GM21737 (cell line): ENCODE results near the gene CABLES1.

Source experiments
- ATAC-seq: cut with Tn5 transposase; IDR thresholded peaks from one replicate; pipeline ENCODE4 v1.9.1; 2021; ENCODE audit warnings: mild to moderate bottlenecking, moderate library complexity; ENCODE audit not compliant: unreplicated experiment

Gene CABLES1

DNA sequence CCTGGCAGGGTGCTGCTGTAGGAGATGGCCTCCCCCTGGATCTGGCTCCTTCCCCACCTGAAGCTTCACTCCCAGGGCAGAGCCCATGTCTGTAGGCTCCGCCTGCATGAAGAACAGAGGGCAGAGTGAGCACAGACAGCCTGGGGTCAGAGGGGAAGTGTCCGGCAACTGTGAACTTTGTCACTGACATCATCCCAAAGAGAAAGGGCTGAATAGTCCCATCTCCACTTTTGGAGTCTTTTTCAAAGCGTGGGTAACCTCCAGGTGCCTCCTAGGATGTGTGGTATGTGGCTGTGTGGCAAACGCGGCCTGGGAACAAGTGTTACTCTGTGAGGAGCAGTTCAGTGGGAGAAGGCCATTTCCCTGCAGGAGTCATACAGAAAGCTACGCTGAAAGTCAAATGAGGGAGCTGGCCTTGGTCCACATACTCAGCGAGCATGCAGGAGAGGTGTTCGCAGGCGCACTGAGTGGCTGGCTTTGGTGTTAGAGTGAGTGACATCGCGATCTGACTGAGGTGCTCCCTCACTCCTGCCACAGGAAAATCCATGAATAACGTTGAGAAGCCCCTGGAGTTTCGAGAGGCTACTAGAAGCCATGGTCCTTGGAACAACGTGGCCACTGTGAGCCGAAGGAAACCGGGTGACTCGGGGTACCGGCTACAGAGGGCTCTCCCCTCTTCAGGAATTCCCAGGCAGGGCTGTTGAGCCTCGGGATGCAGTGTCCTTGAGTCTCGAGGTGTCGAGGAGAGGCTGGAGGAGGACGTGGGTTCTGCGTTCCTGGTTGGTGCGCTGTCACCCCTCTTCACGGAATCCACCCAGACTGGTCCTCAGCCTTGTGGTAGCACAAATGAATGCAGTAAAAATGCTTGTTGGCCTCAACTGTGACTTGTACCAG lies 54.7 kb downstream of the CABLES1 start:
- no peak for ATAC-seq

DNA sequence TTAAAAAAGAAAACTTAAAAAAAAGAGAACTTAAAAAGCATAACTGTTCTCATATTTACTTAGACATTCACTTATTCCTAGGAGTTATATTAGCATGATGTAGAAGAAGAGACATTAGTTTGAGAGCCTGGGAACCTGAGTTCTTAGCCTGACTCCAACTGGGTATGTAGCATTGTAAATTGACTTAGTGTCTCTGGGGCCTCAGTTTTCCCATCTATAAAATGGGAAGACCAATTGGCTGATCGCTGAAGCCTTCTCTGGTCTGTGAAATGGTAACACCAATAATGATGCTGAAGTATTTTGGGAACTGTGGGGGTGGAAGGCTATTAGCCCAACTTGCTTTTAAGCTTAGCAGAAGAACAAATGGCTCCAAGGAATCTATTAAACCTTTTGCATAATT lies 55.9 kb downstream of the CABLES1 start:
- no peak for ATAC-seq

DNA sequence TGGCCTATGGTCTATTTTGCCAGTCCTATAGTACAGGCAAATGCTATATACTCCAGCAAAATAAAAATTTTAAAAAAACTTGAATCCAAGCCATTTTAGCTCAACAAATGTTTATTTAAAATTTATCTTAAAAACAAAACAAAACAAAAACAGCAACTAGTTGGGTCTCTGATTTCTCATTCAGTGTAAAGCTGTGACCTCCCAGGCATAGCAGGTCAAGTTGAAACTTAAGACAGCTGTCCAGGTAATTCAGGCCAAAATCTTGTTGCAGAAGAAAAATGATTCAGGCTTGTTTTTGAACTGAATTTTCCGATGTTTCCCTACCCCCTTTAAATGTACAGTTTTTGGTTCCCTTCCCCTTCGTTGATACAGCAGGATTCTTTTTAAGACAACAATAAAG lies 58.5 kb downstream of the CABLES1 start:
- no peak for ATAC-seq

DNA sequence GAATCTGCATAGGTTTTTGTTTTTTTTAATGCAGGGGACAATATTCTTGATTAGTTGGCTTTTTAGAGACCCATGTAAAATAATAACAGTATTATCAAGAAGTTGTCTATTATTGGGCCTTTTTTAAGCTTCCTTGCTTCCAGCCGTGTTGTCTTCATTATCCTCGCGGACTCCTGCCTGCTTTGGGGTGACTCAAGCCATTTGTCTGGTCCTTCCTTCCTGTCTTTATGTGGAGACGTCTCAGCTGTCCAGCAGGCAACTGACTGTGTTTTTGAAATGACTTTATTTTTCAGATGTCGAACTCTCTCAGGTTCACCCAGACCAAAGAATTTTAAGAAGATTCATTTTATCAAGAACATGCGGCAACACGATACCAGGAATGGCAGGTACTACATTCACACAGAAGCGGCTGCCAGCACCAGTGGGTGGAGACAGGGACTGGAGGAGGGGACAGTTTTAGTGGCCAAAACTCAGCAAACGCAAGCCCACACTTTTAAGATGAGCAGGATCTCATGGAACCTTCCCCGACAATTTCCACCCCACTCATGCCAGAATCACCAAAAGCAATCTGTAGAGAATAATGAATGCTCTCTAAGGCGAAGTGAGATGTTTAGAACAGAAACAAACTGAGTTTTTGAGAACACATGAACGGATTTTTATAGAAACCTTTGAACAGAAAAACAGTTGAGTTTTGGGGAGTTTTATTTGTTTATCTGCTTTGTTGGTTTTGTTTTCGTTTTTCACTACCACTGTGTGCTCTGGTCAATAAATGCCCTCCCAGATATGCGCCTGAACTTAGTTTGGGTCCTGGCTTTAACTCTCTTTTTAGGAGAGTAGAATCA lies 59.1 kb downstream of the CABLES1 start:
- ATAC-seq = no peak

DNA sequence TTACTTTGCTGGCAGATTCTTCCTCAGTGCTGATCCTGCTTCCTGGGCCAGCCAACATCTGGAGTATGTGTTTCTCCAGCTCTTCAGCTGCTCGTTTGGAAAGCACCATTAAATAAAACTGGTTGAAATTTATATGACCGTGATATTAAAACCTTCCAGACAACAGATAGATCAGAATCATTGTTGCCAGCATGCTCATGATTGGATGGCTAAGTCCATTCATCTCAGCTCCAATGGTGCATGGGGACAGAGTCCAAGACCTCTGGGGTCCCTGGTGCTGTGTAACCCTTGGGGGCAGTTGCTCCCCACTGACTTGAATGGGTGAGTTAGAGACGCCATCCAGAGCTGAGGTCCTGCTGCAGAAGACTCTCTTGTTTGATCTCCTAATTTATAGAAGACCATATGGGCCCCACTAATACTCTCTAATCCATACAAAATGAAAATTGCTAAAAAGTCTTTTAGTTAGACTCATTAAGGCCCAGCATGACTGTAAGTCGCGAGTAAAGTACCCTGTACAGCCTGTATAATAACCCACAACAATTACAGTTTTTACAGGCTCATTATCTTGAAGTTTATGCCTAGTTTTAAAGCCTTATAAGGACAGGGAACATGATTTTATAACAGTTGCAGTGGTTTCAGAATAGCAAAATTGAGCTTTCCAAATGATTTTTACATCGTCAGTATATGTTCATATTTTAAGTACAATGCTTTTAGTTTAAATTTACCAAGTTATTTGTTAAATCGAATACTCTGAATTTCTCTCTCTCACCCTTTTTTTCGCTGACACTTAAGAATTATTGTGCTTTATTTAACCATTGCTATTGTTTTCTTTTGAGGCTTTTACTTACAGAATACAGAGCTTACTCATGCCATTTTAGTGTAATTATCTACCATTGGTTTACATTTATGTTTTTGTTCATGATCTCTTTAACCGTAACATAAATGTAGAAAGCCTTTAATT lies 60.0 kb downstream of the CABLES1 start:
- no peak for ATAC-seq

DNA sequence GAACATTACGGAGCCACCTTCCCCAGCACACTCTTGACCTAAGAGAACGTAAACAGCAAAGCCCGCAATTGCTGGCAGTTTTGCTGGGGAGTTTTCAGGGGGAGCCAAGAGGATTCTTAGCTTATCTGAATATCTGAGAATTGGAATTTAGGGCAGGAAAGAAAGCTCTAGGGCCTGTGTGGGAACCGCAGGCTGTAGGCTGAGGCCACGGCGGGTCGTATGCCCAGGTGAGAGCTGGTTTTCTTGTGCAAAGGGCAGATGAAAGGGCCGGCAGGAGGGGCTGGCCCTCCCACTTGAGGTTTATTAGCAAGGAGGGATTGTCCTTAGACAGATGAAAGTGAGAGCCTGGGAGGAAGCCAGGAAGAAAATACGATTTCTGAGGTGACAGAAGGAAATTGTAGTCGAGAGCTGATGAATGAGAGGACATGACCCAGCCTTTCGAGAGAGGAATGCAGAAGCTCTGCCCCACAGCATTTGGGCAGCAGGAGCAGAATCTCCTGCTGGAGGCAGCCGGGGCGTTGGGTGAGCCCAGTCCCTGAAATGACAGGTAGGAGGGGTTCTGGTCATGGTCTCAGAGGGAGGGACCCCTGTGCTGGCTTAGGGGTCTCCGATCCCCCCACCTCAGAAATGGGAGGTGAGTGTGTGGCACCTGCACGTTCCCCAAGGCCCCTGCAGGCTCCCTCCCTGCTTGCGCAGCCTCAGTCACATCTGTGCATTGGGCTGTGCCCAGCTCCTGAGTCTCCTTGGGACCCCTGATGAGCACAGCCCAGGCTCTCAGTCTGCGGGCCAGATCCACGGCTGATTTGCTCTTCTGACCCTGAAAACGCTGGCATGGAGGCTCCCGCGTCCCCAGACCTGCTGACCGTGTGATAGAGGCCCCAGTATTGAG lies 61.1 kb downstream of the CABLES1 start:
- no peak for ATAC-seq

DNA sequence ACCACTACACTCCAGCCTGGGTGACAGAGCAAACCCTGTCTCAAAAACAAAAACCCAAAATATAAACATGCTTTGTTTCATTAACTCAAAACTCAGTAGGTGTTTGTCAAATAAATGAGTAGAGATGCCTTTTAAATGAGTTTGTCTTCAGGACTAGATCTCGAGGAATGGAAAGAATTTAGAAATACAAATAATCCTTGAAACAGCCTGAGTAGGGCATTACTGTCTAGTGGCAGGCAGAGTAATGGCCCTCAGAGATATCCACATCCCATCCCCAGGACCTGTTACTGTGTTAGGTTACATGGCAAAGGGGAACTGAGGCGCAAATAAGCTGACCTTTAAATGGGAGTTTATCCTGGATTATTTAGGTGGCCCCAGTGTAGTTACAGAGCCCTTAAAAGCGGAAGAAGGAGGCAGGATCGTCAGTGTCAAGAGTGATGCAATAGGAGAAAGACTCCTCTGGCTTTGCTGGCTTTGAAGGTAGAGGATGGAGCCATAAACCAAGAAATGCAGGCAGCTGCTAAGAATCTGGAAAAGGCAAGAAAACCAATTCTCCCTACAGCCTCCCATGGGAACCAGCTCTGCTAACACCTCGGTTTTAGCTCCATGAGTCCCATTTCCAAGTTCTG lies 63.0 kb downstream of the CABLES1 start:
- no peak for ATAC-seq

DNA sequence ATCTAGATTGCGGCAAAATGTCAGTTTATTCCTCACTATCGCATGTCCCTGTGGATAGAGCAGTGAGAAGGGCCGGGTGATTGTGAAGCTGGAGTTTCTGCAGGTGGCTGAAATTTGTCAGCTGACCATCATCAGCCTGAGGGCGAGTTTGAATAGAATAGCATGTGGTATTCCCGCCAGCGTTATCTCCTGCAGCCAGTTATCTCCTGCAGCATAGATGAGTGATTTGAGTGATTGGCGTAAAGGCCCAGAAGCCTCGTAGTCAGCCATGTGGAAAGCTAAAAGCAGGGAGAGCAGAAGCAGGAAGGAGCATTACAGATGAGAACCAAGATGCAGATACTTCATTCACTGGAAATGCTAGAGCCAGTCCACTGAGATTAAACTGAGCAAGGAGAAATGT lies 65.5 kb downstream of the CABLES1 start:
- ATAC-seq = no peak

DNA sequence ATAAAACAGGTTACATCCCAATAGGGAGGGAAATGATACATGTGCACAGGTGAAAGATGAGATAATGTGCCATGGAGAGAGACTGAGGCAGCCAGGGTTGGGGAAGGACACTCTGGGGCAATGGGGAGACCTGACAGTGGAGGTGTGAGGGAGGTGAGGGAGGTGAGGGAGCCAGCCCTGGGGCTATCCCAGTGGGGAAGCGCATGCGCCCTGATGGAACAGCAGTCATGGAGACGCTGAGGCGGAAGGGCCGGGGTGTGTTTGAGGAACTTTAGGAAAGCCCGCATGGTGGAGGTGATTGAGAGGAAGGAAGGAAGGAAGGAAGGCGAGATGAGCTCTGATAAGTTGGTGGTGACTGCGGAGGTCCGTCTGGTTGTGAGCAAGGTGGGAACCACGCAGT lies 66.5 kb downstream of the CABLES1 start:
- no peak for ATAC-seq

DNA sequence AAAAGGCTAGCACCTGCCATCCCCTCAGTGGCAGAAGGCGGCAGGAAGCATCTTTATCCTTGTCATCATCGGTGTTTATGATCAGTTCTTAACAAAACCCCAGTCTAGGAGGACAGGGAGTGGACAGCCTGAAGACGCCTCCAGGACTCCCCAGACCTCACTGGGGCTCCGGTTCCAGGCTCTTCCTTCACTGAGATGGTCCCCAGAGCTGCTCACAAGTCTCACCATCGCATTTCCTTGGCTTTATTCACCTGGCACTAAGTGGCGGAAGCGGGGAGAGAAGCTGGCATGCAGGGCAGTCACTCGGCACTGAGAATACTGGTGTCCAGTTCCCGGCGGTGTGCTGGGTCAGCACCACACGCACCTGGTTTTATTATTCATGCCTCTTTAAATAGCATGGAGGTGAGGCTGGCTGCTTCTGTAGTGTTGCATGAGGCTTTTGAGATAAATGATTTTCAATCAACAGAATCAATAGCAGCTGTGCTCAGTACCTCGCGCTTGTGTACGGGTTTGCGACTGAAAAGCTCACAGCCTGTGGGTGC lies 68.7 kb downstream of the CABLES1 start:
- no peak for ATAC-seq

DNA sequence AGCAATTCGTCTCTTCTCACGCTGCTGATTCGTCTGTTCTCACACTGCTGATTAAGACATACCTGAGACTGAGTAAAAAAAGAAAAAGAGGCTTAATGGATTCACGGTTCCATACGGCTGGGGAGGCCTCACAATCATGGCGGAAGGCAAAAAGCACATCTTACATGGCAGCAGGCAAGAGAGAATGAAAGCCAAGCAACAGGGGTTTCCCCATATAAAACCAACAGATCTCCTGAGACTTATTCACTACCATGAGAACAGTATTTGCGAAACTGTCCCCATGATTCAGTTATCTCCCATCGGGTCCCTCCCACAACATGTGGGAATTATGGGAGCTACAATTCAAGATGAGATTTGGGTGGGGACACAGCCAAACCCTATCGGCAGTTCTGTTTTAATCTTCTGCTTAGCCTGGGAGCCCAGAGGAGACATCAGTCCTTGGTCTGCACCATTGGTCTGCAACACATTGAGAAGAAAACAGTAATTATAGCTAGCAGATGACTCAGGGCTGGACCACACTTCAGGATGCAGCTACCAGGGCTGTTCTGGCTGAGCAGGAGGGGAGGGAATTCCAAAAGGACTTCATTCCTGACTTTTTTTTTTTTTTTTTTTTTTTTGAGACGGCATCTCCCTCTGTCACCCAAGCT lies 69.4 kb downstream of the CABLES1 start:
- ATAC-seq = no peak

DNA sequence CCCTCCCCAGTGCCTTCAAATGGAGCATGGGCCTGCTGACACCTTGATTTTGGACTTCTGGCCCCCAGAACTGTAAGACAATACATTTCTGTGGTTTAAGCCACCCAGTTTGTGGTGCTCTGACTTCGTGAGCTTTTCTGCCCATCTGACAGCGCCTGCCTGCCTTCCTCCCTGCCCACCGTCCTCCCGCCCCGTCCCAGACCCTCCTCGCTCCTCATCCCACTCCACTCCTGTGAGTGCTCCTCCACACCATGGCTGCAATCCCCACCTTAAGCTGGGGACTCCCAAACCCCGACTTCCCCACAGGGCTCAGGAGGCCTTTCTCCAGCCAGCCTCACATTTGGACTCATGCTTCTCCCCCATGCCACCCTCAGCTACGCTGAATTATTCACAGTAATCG lies 70.7 kb downstream of the CABLES1 start:
- ATAC-seq = no peak

DNA sequence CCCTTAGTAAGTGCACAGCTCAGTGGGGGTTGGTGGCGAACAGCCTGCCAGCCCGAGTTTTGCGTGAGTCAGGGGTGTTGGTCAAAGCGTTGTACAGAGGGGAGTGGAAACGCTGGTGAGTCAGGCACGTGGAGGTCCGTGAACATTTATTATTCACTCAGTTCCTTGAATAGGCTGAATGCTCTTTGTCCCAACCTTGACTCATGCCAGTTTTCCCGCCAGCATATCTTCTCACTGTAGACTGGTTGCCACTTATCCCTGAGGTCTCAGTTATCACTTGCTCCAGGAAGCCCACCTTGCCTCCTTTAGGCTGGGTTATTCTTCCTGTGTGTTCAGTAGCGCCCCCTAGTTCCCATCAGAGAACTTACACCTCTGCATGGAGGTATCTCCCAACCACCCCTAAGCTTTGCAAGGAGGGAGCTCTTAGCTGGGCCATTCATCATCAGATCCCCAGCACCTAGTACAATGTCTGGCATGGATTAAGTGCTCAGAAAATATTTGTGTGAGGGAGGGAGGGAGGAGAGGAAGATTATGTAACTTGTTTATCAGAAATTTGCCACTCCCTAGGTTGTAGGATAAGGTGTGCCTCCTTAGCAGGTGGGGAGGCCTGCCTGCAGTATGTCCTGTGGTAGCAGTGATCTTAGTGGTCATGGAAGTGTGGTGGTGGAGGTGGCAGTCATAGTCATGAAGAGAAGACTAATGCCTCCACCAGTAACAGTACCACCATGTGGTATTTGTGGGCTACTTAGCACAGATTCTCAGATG lies 72.1 kb downstream of the CABLES1 start:
- ATAC-seq = no peak

DNA sequence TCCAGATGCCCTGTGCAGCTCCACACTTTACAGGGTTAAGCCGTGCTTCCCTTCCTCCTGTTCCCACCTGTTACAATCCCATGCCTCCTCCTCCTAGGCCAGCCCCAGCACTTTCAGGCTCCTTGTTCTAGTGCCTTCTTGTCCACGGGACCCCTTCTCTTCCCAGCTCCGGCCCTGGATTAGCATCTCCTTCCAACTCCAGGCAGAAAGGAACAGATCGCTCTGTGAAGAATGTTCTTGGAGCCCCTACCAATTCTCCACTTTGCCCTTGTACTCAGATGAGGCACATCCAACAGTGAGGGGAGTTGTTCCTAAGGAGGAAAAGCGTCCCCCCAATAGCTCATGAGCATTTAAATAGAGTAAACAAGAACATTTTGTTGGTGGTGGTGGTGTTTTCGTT lies 72.7 kb downstream of the CABLES1 start:
- no peak for ATAC-seq

DNA sequence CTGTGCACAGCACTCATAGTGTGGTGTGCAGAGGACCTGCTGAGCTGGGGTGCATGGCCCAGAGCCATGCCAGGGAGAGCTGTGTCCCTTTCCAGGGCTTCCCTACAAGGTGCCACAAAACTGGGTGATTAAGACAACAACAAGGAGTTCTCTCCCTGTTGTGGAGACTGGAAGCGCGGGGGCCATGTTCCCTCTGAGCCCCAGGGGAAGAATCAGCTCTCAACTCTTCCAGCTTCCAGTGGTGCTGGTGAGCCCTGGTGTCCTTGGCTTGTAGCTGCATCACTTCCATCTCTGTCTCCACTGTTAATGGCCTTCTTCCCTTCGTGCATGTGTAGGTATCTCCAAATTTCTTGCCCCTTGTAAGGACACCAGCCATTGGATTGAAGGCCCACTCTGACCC lies 73.3 kb downstream of the CABLES1 start:
- ATAC-seq = no peak

DNA sequence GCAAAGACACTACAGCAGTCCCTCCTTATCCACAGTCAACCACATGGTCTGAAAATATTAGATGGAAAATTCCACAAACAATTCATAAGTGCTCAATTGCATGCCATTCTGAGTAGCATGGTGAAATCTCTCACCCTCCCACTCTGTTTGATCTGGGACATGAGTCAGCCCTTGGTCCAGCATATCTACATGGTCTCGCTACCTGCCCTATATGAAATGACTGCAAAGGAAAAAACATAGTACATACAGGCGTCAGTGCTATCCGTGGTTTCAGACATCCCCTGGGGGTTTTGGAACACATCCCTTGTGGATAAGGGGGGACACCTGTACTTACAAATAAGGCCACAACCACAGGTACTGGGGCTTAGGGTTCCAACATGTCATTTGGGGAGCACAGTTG lies 73.7 kb downstream of the CABLES1 start:
- ATAC-seq = no peak

DNA sequence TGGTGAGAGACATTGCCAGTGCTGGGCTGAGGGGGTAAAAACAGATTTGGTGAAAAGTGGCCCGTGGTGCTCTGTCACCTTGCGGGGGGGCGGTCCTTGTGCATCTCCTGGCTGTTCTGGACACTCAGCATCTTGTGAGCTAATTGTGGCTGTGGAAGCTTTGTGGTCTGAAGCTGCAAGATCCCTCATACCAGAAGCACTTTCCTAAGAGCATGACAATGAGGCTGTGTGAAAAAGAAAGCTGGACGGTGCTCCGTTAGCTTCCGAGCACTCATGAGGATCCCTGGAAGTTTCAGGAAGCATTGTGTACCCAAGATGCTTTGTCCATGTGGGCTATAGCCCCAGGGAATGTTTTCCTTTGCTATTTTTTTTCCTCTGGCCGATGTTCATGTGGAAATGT lies 74.5 kb downstream of the CABLES1 start:
- no peak for ATAC-seq

DNA sequence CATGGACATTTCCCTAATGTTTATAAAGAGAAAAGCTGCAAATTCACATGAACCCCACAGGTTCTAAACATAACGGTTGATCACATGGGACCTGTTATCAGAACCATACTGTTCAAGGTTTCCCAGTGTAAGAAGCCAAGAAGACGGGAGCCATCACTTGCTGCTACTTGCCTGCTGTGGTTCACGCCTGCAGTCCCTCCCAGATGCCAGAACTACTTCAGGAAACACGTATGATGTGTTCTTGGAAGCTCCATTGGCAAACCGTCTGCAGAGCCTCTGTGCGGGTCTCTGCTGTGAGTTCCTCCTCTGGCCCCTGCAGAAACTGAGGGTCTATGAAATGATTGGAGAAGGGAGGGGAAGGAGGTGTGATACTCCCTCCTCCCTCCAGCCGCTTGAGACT lies 75.2 kb downstream of the CABLES1 start:
- ATAC-seq = no peak
